ENCODE data around the gene STOX1.
"Not testable (repeated sequence)": the region's sequence is repeated elsewhere in the genome, so short reads cannot be mapped to it uniquely, and the experiment has no call there.

The STOX1 gene

DNA sequence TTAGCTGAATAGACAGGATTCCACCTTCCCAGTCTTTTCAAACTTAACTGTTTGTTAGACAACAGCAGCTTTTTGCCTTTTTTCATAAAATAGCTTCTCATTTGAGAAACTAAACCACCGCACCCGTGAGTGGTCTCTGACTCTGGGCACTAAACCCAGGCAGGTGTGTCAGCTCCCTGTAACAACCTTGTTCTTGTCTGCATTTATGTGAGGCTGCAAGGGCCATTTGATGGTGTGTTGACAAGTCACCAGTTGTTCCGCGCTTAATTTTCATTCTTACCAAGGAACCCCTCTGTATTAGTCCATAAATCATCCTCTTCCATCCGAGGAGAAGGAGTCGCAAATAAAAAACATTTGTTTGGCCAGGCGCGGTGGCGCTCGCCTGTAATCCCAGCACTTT, 1.5 kb downstream of the STOX1 start:
- DNase-seq (ENCODE audit: low read depth) = no peak

DNA sequence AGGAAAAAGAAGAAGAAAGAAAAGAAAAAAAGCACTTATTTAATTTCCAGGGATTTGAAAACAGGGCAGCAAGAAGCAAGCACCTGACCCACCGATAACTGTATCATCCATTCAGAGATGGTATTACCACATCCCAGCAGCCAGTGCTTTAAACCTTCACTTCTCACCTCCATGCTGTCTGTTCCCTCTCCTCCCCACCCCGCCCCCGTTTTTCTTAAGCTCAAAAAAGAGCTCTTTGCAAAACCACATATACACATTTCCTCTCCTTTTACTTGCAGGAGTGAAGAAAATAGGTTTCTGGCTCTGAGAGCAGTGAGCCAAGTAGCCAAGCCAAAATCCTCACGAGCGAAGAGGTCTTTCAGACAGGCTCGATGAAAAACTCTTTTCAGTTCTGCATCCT, 2.2 kb downstream of the STOX1 start:
- DNase-seq (ENCODE audit: low read depth) = no peak

DNA sequence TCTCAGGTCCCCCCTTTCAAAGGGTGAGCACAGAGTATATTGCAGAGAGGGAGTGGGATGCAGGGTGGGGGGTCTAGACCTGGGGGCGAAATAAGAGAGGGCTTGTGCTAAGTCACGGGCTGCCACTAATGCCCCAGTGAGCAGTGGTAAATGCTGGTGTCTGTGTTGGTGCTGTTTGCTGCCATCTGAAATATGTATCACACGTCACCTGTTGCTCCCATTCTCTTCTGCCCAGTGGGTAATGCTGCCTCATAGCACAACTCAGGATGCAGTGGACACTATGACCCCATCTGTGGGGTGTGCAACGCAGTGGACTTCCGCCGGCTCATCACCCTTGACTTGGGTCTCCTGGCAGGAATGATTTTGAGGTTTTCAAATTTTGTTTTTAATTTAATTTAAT, 2.6 kb downstream of the STOX1 start:
- DNase-seq (ENCODE audit: low read depth) = no peak

DNA sequence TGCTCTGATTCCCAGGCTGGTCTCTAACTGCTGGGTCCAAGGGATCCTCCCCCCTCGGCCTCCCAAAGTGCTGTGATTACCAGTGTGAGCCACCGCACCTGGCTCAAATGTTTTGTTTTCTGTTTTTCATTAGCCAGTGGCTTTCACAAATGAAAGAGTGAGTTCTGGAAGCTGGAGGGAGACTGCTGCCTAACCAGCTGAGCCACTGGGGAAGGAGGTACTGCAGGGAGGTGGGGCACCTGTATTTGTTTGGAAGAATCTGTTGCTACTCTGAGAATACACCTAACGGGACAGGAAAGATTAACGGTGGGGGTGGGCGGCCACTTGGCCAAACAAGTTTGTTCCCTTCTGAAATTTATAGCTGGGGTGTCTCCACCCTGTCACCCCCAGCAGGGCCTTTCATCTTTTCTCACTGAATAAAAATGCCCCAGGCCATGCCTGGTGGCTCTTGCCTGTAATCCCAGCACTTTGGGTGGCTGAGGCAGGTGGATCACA, 4.7 kb downstream of the STOX1 start:
- no peak for DNase-seq (ENCODE audit: low read depth)

DNA sequence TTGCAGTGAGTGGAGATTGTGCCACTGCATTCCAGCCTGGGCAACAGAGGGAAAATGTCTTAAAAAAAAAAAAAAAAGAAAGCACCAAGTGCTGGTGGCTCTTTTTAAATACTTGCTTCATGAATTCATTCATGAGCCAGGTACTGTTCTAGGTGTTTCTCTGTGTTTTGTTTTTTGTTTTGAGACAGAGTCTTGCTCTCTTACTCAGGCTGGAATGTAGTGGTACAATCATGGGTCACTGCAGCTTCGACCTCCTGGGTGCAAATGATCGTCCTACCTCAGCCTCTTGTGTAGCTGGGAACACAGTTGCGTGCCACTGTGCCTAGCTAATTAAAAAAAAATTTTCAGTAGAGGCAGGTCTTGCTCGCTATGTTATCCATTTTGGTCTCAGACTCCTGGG, 5.3 kb downstream of the STOX1 start:
- DNase-seq (ENCODE audit: low read depth) = no peak

DNA sequence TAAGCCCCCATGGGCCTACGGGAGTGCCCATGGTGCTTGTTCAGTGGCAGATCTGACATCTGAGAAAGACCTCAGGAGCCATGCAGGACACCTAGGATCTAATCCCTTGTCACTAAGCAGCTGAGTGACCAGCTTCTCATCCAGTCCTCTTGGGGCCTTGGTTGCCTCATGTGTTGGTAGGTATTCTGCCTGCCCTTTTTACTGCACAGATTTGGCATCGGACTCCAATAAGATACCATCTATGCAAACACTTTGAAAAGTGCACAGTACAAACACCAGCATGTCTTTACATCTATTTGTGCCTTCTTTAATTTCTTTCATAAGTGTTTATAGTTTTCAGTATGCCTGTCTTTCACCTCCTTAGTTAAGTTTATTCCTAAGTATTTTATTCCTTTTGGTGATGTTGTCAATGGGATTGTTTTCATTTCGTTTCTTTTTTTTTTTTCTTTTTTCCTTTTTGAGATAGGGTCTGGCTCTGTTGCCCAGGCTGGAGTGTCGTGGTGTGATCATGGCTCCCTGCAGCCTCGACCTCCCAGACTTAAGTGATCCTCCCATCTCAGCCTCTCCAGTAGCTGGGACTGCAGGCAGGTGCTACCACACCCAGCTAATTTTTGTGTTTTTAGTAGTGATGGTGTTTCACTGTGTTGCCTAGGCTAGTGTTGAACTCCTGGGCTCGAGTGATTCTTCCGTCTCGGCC, 10.4 kb downstream of the STOX1 start:
- DNase-seq (ENCODE audit: low read depth) = no peak

DNA sequence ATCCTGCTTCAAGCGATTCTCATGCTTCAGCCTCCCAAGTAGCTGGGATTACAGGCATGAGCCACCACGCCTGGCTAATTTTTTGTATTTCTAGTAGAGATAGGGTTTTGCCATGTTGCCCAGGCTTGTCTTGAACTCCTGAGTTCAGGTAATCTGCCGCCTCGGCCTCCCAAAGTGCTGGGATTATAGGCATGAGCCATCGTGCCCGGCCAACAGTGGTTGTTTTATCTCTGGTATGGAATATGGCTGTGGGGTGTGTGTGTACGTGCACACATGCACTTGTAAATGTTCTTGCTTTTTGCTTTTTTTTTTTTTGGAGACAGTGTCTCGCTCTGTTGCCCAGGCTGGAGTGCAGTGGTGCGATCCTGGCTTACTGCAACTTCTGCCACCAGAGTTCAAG, 13.3 kb downstream of the STOX1 start:
- DNase-seq (ENCODE audit: low read depth) = not testable (repeated sequence)

DNA sequence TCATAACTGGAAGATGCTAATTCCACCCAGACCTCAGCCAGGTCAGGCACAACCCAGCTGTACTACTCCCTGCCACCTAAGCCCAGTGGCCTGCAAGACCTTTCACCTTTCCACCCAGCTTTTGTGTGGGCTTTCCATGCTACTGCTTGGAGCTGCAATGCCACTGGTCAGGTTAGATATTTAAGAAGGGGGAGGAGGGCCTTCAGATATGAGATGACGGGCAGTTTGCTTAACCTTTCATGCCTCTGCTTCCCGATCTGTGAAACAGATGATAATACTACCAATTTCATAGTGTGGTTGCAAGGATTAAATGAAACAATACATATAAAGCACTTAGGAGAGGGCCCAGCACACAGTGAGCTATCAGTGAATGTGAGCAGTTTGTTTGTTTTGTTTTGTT, 20.9 kb downstream of the STOX1 start:
- DNase-seq (ENCODE audit: low read depth) = no peak

DNA sequence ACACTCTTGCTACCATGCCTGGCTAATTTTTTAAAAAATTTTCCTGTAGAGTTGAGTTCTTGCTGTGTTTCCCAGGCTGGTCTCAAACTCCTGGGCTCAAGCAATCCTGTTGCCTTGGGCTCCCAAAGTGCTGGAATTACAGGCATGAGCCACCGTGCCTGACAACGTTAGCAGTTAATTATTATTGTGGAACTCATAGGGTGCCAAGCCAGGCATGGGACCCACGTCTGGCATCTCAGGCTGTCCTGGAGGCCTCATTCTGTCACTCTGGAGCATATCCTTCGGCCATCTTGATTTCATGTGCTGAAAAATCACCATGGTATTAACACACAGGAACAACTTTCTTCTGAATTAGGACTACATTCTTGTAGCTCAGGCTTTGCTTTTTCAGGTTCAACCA, 21.5 kb downstream of the STOX1 start:
- no peak for DNase-seq (ENCODE audit: low read depth)

DNA sequence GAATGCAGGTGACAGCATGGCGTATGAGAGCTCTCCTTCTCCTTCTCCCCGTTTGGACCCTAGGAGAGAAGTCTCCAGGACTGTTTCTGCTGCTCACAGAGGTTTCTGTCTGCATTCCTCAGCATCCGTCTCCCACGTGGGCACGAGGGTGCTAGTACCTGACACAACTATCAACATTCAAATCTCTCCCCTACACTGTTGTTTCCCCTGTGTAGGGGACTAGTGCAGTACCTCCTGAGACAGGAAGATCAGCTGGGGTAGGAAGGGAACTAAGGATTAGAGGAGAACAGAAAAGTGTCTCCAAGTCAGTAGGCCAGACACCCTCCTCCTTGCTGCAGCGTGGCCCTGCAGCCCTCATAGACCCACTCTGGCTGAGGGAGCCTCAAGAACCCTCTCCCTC, 29.0 kb downstream of the STOX1 start:
- DNase-seq (ENCODE audit: low read depth) = no peak

DNA sequence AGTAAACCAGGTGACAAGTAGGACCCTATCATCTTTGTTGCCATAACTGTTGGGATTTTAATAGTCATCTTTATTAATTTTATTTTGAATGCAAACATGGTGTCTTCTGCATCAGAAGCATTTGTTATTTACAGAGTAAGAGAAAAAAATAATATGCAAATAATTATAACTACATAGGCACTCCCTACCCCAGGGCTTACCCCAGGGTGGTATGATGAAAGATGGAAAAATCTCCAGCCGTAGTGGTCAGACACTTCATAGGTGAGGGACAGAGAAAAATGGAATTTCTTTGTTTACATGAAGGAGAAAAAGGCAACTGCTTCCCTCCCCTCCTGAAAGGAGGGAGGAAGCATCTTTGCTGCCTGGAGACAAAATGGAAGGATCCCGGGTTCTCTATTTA, 29.7 kb downstream of the STOX1 start:
- no peak for DNase-seq (ENCODE audit: low read depth)

DNA sequence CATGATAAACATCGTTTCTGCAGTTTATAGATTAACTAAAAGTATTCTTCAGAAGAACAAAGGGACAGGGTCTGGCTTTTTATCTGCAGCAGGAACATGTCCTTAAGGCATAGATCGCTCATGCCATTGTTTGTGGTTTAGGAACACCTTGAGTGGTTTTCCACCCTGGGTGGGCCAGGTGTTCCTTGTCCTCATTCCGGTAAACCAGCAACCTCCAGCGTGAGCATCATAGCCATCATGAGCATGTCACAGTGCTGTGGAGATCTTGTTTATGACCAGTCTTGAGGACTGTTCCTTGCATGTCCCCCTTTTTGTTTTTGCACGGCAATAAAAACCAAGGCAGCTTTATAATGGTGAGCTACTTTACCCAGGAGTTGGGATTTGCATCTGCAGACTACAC, 33.9 kb downstream of the STOX1 start:
- no peak for DNase-seq (ENCODE audit: low read depth)

DNA sequence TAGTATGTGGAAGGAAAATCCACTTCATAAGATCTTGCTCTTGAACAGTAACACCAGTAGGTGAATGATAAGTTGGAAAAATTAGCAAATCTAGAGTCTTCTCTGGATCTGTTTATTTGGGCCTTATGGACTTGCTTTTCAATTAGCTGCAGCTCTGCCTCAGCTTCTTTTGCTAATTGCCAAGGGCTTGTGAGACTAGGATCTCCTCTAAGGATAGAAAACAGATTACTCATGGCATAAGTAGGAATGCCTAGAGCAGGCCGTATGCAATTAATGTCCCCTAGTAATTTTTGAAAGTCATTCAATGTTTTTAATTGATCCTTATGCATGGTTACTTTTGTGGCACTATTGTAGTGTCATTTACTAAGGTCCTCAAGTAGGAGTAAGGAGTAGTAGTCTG, 37.3 kb downstream of the STOX1 start:
- DNase-seq (ENCODE audit: low read depth) = no peak

DNA sequence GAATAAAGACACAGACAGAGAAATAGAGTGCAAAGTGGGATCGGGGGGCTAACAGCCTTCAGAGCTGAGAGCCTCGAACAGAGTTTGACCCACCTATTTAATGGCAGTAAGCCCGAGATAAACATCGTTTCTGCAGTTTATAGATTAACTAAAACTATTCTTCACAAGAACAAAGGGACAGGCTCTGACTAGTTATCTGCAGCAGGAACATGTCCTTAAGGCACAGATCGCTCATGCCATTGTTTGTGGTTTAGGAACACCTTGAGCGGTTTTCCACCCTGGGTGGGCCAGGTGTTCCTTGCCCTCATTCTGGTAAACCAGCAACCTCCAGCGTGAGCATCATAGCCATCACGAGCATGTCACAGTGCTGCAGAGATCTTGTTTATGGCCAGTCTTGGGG, 40.8 kb downstream of the STOX1 start:
- DNase-seq (ENCODE audit: low read depth) = not testable (repeated sequence)

DNA sequence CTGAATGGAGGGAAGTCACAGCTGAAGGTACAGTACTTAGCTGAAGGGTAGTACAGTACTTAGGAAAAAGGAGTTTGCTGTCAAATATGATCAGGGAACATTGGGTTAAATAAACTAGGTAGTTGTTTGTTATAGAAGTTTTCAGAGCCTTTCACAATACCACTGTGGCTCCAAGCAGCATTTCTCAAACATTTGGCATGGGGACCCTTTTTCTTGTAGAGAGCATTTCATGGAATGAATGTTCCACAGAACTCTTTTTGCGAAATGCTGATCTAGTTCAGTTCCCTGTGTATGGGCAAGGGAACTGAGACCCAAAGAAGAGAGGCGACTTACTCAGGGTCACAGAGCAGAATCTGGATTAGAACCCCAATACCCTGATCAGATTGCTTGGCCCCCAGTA, 42.3 kb downstream of the STOX1 start:
- no peak for DNase-seq (ENCODE audit: low read depth)

DNA sequence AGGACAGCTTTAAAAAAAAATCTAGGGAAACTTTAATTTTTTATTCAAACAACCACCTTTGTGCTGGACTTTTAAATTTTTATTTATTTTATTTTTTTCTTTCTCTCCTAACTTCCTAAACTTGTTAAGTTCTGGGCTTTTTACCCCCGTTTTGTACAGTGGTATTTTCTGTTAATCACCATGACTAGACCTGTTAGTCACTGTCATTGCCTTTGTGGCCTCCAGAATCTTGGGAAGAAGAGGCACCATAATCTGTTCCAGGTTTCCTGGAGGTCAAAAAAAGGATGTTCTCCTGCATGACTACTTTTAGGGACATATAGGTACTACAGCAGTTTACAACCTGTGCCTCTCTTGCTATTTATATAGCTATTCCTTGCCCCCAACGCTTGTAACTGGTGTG, 42.7 kb downstream of the STOX1 start:
- no peak for DNase-seq (ENCODE audit: low read depth)

DNA sequence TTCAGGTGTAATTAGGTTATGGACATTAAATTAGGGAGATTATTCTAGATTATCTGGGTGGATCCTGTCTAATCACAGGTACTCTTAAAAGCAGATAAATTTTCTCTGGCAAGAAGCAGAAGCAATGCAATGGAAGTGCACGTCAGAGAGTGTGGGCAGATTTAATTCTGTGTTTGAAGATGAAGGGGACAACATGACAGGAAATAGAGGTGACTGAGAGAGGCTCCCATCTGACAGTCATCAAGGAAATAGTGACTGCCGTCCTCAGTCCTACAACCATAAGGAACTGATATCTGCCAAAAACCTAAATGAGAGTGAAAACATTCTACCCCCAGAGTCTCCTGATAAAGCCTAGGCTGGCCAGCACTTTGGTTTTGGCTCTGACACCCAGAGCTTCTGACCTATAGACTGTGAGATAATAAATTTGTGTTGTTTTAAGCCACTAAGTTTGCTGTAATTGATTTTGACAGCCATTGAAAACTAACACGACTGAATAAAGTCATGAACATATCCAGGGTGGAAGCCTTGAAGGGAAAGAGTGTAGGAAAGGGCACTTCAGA, 43.3 kb downstream of the STOX1 start:
- no peak for DNase-seq (ENCODE audit: low read depth)

DNA sequence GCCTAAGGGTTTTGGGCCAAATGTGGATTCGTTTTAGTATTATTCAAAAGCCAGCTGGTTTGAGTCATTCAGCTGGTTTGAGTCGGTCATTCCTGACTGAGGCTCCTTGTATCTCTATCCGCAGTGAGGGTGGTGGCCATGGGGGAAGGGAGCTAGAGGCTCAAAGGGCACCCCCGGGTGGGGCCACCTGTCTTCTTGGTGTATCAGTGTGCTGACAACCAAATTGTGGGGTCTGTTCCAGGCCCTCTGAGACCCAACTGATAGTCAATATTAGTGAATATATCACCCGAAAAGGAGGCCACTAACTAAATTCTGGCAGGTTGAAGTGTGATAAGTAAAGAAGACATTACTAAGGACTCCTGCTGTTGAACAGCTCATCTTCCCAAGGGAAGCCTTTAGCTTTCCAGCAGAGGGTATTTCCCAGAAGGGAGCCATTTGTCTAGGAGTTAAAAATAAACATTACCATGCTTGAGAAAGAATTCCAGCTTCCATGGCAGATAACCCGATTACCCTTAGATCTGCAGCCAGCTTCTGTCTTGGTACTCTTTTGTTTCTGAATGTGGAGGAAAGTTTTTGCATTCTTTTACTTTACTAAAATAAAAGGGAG, 43.9 kb downstream of the STOX1 start:
- no peak for DNase-seq (ENCODE audit: low read depth)

DNA sequence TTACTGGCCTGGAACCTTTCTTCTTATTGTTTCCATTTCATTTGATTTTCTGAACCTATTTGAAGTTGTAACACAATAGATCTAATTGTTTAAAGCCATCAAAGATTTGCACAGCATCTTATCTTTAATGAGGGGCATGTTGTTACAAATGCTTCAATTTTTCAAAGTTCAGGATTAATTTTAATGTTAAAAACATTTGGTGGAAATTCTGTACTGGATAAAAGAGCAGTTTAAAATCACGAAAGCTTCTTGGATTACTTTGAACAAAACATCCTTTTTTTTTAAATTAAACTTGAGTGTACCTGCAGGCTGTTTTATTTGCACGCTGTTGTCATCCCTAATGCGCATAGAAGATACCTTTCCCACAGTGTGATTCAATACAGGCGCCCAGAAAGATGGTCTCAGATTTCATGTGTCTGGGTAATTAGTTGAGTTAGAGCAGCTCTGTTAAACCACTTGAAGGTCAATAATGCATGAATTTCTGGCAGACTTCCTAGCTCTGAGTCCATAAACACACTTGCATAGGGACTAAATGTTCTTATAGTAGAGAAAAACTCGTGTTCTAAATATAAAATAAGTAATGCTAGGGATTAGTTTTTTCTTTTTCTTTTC, 44.5 kb downstream of the STOX1 start:
- no peak for DNase-seq (ENCODE audit: low read depth)

DNA sequence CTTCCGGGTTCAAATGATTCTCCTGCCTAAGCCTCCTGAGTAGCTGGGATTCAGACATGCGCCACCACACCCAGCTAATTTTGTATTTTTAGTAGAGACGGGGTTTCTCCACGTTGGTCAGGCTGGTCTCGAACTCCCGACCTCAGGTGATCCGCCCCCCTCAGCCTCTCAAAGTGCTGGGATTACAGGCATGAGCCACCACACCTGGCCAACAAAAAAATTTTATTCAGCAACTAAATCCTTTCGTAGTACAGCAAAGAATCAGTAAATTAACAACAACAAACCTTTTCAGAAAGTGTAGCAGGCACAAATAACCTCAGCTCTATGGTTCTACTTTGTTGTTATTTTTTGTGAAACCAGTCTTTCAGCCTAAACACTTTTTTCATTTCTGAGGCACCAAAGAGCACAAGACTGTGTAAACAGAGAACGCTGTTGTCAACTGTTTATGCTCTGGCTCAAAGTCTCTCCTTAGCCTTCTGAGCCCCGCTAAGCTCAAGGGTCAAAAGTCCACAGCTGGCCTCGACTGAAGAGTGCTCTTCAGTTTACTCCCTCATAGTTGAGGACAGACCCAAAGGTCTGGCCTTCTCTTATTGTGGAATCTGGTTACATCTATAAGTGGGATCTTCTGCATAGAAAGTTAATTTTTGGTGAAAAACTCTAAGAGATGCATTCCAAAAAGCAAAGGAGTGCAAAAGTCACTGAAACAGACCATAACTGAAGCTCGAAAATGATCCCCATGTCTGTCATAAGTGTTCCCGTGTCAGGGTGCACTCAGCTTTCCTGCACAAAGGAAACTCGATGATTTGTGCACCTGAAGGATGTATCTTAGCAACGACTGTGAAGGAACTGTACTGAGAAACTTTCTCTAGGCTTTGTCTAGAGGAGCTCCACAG, 49.2 kb downstream of the STOX1 start:
- DNase-seq (ENCODE audit: low read depth) = no peak

DNA sequence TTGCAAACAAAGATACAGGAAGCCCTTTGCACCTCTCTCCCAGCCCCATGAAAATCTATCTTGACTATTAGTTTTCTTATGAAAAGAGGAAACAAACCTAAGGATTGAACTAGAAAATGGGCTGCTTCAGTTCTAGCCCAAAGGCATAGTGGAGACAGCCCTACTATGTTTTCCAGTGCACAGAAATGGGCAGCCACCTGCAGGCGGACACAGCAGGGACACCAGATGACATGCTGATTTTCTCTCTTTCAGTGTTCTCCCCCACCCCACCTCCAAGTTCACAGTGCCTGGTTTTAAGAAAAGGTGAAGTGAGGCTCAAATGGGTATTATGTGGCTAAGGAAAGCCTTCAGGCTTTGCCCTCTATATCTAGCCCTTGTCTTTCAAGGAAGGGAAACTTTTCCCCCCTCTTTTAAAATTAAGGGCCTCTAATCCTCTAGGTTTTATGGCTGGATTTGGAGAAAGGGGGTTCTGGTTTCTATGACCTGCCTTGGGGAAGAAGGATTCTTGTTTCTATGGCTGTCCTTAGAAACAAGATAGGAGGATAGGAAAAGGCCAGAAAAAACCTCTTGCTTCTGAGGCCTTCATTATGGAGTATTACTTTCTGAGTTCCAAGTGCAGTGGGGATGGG, 50.3 kb downstream of the STOX1 start:
- no peak for DNase-seq (ENCODE audit: low read depth)

DNA sequence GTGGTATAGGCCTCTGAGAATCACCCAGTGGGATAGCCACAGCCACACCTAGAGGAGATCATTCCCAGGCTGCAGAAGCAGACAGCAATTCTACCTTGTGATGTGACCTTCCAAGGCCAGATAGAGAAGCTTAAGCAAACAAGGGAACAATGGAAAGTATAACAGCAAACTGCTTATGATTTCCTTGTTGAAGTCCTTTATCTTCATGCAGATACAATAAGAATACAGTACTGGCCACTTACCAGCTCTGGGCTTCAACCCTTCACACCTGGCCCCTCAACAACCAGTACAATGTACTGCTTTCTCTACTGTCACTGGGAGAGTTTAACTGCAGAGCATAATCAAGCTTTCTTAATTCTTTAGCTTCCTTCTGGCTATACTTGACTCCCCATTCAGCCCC, 51.2 kb downstream of the STOX1 start:
- DNase-seq (ENCODE audit: low read depth) = no peak
